B cell (primary cell): ENCODE measurements around the gene CTLA4.

Experiments
- CTCF ChIP-seq: fragments of 200-600 bp; IDR thresholded peaks from one replicate; pipeline ENCODE4 v1.8.0; 2022; ENCODE audit warnings: antibody characterized with exemption, mild to moderate bottlenecking
- EZH2 ChIP-seq: IDR thresholded peaks from 2 replicates; pipeline ENCODE4 v1.6.1; 2012; ENCODE audit warnings: borderline replicate concordance, low read depth, mild to moderate bottlenecking, moderate library complexity, low read length; ENCODE audit not compliant: insufficient read depth, poor library complexity, severe bottlenecking

- no peak for TF ChIP-seq CTCF
- TF ChIP-seq EZH2, result no peak
Measured at GRCh38 chr2:203900253-203900652, 32.7 kb downstream of the CTLA4 start.
